Measurements from ENCODE around the gene CNOT2. TPM values are rescaled to one million over a fixed set of nuclear protein-coding genes. Genes with fewer than 3 reads are reported as not detected.

CNOT2 gene
- total RNA-seq, 1 donor from 2014 or later, result 79.4 TPM

DNA sequence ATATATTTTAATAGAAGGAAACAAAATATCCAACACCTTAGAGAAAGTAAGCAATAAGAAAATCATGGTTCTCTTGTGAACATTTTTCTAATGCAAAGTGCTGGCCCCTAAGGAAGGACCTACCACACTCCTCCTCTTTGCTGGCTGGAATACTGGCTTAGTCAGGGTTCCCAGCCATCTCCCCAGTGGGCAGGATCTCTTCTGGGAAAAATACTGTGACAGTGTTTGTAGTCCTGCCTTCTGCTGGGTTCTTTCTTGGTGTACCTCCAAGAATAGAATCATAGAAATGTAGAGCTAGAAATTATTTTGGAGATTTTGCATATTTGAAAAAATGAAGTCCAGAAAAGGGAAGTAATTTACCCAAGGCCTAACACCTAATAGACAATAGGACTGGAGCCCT is 154.8 kb downstream of the CNOT2 start:
- TF ChIP-seq, protein P1, sequence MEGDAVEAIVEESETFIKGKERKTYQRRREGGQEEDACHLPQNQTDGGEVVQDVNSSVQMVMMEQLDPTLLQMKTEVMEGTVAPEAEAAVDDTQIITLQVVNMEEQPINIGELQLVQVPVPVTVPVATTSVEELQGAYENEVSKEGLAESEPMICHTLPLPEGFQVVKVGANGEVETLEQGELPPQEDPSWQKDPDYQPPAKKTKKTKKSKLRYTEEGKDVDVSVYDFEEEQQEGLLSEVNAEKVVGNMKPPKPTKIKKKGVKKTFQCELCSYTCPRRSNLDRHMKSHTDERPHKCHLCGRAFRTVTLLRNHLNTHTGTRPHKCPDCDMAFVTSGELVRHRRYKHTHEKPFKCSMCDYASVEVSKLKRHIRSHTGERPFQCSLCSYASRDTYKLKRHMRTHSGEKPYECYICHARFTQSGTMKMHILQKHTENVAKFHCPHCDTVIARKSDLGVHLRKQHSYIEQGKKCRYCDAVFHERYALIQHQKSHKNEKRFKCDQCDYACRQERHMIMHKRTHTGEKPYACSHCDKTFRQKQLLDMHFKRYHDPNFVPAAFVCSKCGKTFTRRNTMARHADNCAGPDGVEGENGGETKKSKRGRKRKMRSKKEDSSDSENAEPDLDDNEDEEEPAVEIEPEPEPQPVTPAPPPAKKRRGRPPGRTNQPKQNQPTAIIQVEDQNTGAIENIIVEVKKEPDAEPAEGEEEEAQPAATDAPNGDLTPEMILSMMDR (conservative IDR thresholded peaks at IDR 0.05), result no peak
- Mint-ChIP-seq H3K4me1 (no peaks in the 10 kb centered on the region), H3K9me3 (no peaks in the 10 kb centered on the region), H3K36me3 (ENCODE audit: low read depth) (peaks cover 19% of the 10 kb centered on the region), H3K27ac (ENCODE audit: unreplicated experiment) (no peak overlapping the region), H3K27me3 (ENCODE audit: low read depth) (no peaks in the 10 kb centered on the region), H3K4me3 (no peak overlapping the region)
- no peak for DNase-seq (ENCODE audit: low read depth, low spot score)

DNA sequence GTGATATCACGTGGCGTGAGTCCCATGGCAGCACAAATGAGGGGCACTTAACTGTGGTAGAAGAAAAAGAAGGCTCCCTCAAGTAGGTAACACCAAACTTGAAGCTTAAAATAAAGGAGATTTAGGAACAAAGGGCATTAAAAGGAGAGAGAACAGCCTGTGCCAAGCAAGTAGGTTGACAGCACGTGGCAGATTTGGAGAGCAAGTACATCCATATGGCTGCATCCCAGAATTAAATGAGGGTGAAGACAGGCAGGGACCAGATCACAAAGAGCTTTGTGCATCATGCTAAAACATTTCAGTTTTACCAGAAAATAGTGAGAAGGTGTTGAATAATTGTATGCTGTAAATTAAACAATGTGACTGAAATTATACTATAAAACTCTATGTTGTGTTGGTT is 155.6 kb downstream of the CNOT2 start:
- peaks cover 17% of the 10 kb centered on the region for H3K36me3 Mint-ChIP-seq (ENCODE audit: low read depth)
- H3K27me3 Mint-ChIP-seq (ENCODE audit: low read depth), result no peaks in the 10 kb centered on the region
- no peak for DNase-seq (ENCODE audit: low read depth, low spot score)
- H3K9me3 Mint-ChIP-seq, result no peaks in the 10 kb centered on the region
- H3K27ac Mint-ChIP-seq (ENCODE audit: unreplicated experiment), result no peak overlapping the region
- no peak overlapping the region for H3K4me3 Mint-ChIP-seq
- TF ChIP-seq, protein P1 (conservative IDR thresholded peaks at IDR 0.05), result no peak
- H3K4me1 Mint-ChIP-seq, result peaks cover 2% of the 10 kb centered on the region

DNA sequence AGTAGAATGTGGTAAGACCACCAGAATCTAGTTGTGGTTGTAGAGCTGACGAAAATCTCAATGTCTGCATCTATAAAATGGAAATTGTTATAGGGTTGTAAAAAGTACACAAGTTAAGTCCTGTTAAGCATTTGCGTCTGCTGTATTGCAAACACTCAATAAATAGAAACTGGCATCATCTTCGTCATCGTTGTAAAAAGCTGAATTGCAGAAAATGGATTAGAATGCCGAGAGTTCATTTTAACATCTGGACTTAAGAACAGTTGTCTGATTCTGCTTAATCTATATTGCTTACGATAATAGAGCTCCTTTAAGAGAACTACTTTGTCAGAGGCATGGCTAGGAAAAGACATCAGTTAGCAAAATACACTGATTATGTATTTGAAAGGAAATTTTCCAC is 156.1 kb downstream of the CNOT2 start:
- Mint-ChIP-seq H3K27me3 (ENCODE audit: low read depth) (no peaks in the 10 kb centered on the region), H3K36me3 (ENCODE audit: low read depth) (peaks cover 16% of the 10 kb centered on the region), H3K9me3 (no peaks in the 10 kb centered on the region), H3K4me1 (peaks cover 6% of the 10 kb centered on the region), H3K27ac (ENCODE audit: unreplicated experiment) (no peak overlapping the region), H3K4me3 (no peak overlapping the region)
- DNase-seq (ENCODE audit: low read depth, low spot score), result no peak
- TF ChIP-seq, protein P1 (conservative IDR thresholded peaks at IDR 0.05), result no peak

DNA sequence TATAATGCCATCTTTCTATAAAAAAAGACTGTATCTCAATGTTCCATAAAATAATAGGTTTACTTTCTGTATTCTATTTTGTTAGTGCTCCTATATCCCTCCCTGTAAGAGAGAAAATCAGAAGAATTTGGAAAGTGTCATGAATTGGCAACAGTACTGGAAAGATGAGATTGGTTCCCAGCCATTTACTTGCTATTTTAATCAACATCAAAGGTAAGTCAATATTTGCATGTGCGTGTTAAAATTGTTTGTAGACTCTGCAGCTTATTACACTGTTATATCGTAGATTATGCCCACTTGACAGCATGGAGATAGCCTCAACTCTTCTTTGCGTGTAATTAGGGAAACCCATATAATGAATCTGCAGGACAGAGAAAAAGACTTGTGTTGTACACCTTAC is 156.9 kb downstream of the CNOT2 start:
- TF ChIP-seq, protein P1 (conservative IDR thresholded peaks at IDR 0.05), result no peak
- DNase-seq (ENCODE audit: low read depth, low spot score), result no peak
- H3K9me3 Mint-ChIP-seq, result no peaks in the 10 kb centered on the region
- no peaks in the 10 kb centered on the region for H3K27me3 Mint-ChIP-seq (ENCODE audit: low read depth)
- H3K27ac Mint-ChIP-seq (ENCODE audit: unreplicated experiment), result no peak overlapping the region
- H3K4me1 Mint-ChIP-seq, result peaks cover 12% of the 10 kb centered on the region
- H3K36me3 Mint-ChIP-seq (ENCODE audit: low read depth), result peaks cover 18% of the 10 kb centered on the region
- no peak overlapping the region for H3K4me3 Mint-ChIP-seq

DNA sequence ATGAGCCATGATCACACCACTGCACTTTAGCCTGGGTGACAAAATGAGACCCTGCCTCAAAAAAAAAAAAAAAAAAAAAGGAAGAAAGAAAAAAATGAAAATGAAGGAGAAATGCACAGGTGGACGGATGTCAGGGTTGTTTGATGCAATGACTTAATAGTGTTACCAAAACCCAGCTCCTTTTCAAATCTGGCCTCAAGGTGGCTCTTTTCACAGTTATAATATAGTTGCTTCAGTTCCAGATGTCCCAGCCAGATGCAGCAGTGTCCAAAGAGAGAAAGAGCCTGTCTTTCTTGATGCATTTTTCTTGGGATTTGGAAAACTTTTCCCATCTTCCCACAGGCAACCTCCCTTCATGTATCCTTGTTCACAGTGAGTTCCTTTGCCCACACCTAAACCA is 159.4 kb downstream of the CNOT2 start:
- no peak overlapping the region for H3K4me3 Mint-ChIP-seq
- TF ChIP-seq, protein P1 (conservative IDR thresholded peaks at IDR 0.05), result no peak
- H3K27ac Mint-ChIP-seq (ENCODE audit: unreplicated experiment), result no peak overlapping the region
- peaks cover 12% of the 10 kb centered on the region for H3K4me1 Mint-ChIP-seq
- H3K9me3 Mint-ChIP-seq, result peaks cover 5% of the 10 kb centered on the region
- no peak for DNase-seq (ENCODE audit: low read depth, low spot score)
- peaks cover 31% of the 10 kb centered on the region for H3K36me3 Mint-ChIP-seq (ENCODE audit: low read depth)
- no peaks in the 10 kb centered on the region for H3K27me3 Mint-ChIP-seq (ENCODE audit: low read depth)

DNA sequence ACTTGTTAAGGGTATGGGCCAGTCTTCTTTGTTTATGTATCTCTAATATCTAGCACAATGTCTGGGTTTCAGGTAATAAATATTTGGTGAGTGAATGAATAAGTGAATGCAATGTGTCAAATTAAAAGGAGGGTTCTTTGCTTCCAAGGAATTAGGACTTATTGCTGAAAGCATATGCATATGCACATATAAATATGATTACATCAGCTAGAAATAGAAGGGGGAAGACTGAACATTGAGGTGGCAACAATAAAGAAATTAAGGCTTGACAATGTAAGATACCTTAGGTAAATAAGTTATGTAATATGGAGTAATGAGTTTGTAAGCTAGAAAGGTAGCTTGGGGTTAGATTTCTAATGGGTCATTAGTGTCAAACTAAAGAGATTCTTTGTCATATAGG is 160.6 kb downstream of the CNOT2 start:
- H3K27ac Mint-ChIP-seq (ENCODE audit: unreplicated experiment), result no peak overlapping the region
- peaks cover 5% of the 10 kb centered on the region for H3K9me3 Mint-ChIP-seq
- peaks cover 12% of the 10 kb centered on the region for H3K4me1 Mint-ChIP-seq
- H3K27me3 Mint-ChIP-seq (ENCODE audit: low read depth), result no peaks in the 10 kb centered on the region
- H3K4me3 Mint-ChIP-seq, result no peak overlapping the region
- TF ChIP-seq, protein P1 (conservative IDR thresholded peaks at IDR 0.05), result no peak
- peaks cover 28% of the 10 kb centered on the region for H3K36me3 Mint-ChIP-seq (ENCODE audit: low read depth)
- DNase-seq (ENCODE audit: low read depth, low spot score), result no peak
